Ovary (tissue), 9 donors: ENCODE results near the gene NYAP2. TPM values are rescaled to one million over a fixed set of nuclear protein-coding genes. Genes with fewer than 3 reads are reported as not detected.

ENCODE experiments used
- DNase-seq, 5 donors: peaks; one replicate each; pipeline ENCODE4 v3.0.0-alpha.2; 2019 to 2020
- H3K27ac ChIP-seq, 2 donors: fragments of 200-600 bp; one replicate each; pipeline versions ENCODE4 v1.5.1 to v1.8.0; 2019 to 2022
- H3K27me3 ChIP-seq: fragments of 200-600 bp; one replicate; pipeline ENCODE4 v1.8.0; 2022
- H3K36me3 ChIP-seq: fragments of 200-600 bp; sonication (generic); one replicate; pipeline ENCODE4 v1.5.1; 2019
- H3K4me1 ChIP-seq: one replicate; pipeline ENCODE4 v1.8.1; 2013; ENCODE audit warnings: mild to moderate bottlenecking, moderate library complexity; ENCODE audit not compliant: insufficient read depth
- H3K4me3 ChIP-seq: fragments of 200-600 bp; sonication (generic); one replicate; pipeline ENCODE4 v1.5.1; 2017
- H3K9me3 ChIP-seq, 2 donors: fragments of 200-600 bp in 1 of 2; sonication (generic) in 1 of 2; one replicate each; pipeline versions ENCODE4 v1.5.1 to v1.8.1; 2013 to 2019; ENCODE audit warnings: mild to moderate bottlenecking in 1 of 2, moderate library complexity in 1 of 2
- EP300 ChIP-seq: sonication (generic); formaldehyde crosslinking; IDR thresholded peaks from one replicate; pipeline ENCODE4 v1.6.1; 2017; ENCODE audit warnings: antibody characterized with exemption
- POLR2A ChIP-seq: fragments of 450-650 bp; IDR thresholded peaks from one replicate; pipeline ENCODE4 v1.6.1; 2017; ENCODE audit warnings: antibody characterized with exemption, mild to moderate bottlenecking, moderate library complexity
- WGBS, 3 donors: extraction: QIAGEN DNeasy Blood & Tissue Kit in 1 of 3; methylation state at CpG; one replicate each; pipeline versions ENCODE4 v1.1.5 to v1.1.7; 2013 to 2017; 5-methylcytosine and 5-hydroxymethylcytosine counted together
- intact Hi-C, 4 donors: fragments of 100-400 bp; cut with DNase I; formaldehyde crosslinking; loops; one replicate each; pipeline versions ENCODE4 v1.11.0 to v1.15.1; 2022 to 2023
- polyA plus RNA-seq, 2 donors: library from polyadenylated mRNA; stranded (reverse); fragments of 200-250 nt in 1 of 2; fragments of 350-450 nt in 1 of 2; fragmentation: Illumina TruSeq in 1 of 2; extraction: RNeasy Lipid Tissue Mini Kit (QIAGEN cat#74804) in 1 of 2; gene quantifications; one replicate each; pipeline ENCODE4 v1.2.3, GENCODE V29; 2013 to 2014
- total RNA-seq, 7 donors: library from RNA; depleted of rRNA in 2 of 7; stranded (reverse); fragments of >200 nt in 2 of 7; fragmentation: NEBNext Ultra II Directional in 3 of 7; extraction: Animal tissue kit (Norgen Biotek cat#: 25700) in 3 of 7; gene quantifications; one replicate each; pipeline versions ENCODE4 v1.1.0 to v1.2.4, GENCODE V29; 2016 to 2023
- TF ChIP-seq, protein P1 (sequence below), 3 donors: fragments of 450-650 bp in 2 of 3; fragments of 200-600 bp in 1 of 3; IDR thresholded peaks; one replicate each; pipeline versions ENCODE4 v1.5.1 to v1.8.0; 2016 to 2022; ENCODE audit warnings: antibody characterized with exemption in 3 of 3, mild to moderate bottlenecking in 1 of 3
- donor health status: DM: no; HTN: no; CAD: no; lungs with moderate emphysema.
- donor health status: DM: no; HTN: no; CAD: no.
- donor health status: Bipolar disorder and iron deficiency.
- donor health status: DM: yes; HTN: yes; CAD: no.
- donor health status: DM: no; HTN: no; CAD: no.
- donor health status: DM: yes; HTN: yes; CAD: no.

Gene NYAP2
- total and polyA plus RNA-seq, 9 donors: 0.10 to 0.13 TPM; not detected in 7

DNA sequence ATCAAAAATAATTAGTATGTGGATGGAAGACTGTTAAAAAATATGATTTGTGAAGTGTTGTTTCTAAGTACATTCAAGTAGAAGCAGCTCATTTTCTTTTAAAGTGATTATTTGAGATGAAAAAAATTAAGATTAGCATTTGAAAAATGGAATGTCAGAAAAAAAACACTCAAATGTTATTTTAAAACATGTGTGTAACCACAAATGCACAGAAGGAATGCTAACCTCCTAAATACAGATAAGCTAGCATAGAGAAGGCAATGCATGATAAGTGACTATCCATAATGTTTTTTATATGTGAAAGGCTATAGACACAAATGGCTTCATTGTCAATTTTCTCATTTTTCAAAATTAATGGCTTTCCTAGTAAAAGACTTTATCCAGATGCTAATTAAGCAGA lies 198.9 kb downstream of the NYAP2 start:
- Histone ChIP-seq H3K27me3 (no peaks in the 10 kb centered on the region), H3K4me3 (no peak overlapping the region), H3K9me3 (no peaks in the 10 kb centered on the region), H3K36me3 (no peaks in the 10 kb centered on the region), H3K27ac (no peak overlapping the region), H3K4me1 (no peaks in the 10 kb centered on the region)
- no peak for DNase-seq
- TF ChIP-seq EP300 (no peak), POLR2A (no peak)
- TF ChIP-seq, protein P1, sequence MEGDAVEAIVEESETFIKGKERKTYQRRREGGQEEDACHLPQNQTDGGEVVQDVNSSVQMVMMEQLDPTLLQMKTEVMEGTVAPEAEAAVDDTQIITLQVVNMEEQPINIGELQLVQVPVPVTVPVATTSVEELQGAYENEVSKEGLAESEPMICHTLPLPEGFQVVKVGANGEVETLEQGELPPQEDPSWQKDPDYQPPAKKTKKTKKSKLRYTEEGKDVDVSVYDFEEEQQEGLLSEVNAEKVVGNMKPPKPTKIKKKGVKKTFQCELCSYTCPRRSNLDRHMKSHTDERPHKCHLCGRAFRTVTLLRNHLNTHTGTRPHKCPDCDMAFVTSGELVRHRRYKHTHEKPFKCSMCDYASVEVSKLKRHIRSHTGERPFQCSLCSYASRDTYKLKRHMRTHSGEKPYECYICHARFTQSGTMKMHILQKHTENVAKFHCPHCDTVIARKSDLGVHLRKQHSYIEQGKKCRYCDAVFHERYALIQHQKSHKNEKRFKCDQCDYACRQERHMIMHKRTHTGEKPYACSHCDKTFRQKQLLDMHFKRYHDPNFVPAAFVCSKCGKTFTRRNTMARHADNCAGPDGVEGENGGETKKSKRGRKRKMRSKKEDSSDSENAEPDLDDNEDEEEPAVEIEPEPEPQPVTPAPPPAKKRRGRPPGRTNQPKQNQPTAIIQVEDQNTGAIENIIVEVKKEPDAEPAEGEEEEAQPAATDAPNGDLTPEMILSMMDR (IDR thresholded peaks at IDR 0.05): no peak
- intact Hi-C loops: no loop called here

GRCh38 chr2:225598897-225599296 lies 199.4 kb downstream of the NYAP2 start:
- TF ChIP-seq POLR2A (no peak), EP300 (no peak)
- TF ChIP-seq, protein P1 (IDR thresholded peaks at IDR 0.05): no peak
- no peak for DNase-seq
- 49 to 56% (median 49%) methylated on average over 4 of the region's 4 CpGs for WGBS, 3 donors
- intact Hi-C loops: no loop called here
- no peaks in the 10 kb centered on the region for H3K27me3 ChIP-seq
- H3K4me1 ChIP-seq: no peaks in the 10 kb centered on the region
- H3K36me3 ChIP-seq: no peaks in the 10 kb centered on the region
- no peaks in the 10 kb centered on the region for H3K9me3 ChIP-seq
- no peak overlapping the region for H3K27ac ChIP-seq
- no peak overlapping the region for H3K4me3 ChIP-seq

DNA sequence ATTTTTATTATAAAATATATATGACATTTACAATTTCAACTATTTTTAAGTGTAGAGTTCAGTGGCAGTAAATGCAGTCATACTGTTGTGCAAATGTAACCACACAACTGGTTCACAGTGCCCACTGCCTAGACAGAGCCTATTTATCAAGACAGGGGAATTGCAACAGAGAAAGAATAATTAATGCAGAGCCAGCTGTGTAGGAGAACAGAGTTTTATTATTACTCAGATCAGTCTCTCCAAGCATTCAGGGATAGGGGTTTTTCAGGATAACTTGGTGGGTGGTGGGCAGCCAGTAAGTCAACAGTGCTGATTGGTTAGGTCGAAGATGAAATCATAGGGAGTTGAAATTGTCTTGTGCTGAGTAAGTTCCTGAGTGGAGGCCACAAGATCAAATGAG lies 200.3 kb downstream of the NYAP2 start:
- no peaks in the 10 kb centered on the region for H3K9me3 ChIP-seq
- H3K27ac ChIP-seq: no peak overlapping the region
- no peak for DNase-seq

GRCh38 chr2:225600444-225600843 lies 200.9 kb downstream of the NYAP2 start:
- H3K4me3 ChIP-seq: no peak overlapping the region
- H3K27me3 ChIP-seq: no peaks in the 10 kb centered on the region
- intact Hi-C loops: no loop called here
- DNase-seq: no peak
- H3K4me1 ChIP-seq: no peaks in the 10 kb centered on the region
- H3K9me3 ChIP-seq: no peaks in the 10 kb centered on the region
- TF ChIP-seq, protein P1 (IDR thresholded peaks at IDR 0.05): no peak
- no peak for TF ChIP-seq POLR2A
- no peak for TF ChIP-seq EP300
- no peaks in the 10 kb centered on the region for H3K36me3 ChIP-seq
- H3K27ac ChIP-seq: no peak overlapping the region

More for the DNA sequence above, 200.3 kb downstream of the NYAP2 start:
- Histone ChIP-seq H3K36me3 (no peaks in the 10 kb centered on the region), H3K27me3 (no peaks in the 10 kb centered on the region), H3K4me3 (no peak overlapping the region), H3K4me1 (no peaks in the 10 kb centered on the region)
- TF ChIP-seq EP300: no peak
- TF ChIP-seq, protein P1 (IDR thresholded peaks at IDR 0.05): no peak
- TF ChIP-seq POLR2A: no peak
- intact Hi-C loops: no loop called here
- WGBS, 3 donors: 63 to 84% (median 73%) methylated on average over 1 of the region's 1 CpG

GRCh38 chr2:225600865-225601264 lies 201.4 kb downstream of the NYAP2 start:
- 91 to 95% (median 93%) methylated on average over 4 of the region's 4 CpGs for WGBS, 3 donors
- intact Hi-C loops: no loop called here
- Histone ChIP-seq H3K27ac (no peak overlapping the region), H3K9me3 (no peaks in the 10 kb centered on the region), H3K36me3 (no peaks in the 10 kb centered on the region), H3K4me1 (no peaks in the 10 kb centered on the region), H3K27me3 (no peaks in the 10 kb centered on the region), H3K4me3 (no peak overlapping the region)
- no peak for DNase-seq
- no peak for TF ChIP-seq EP300
